Measurements from ENCODE around the gene ARHGAP11A. TPM values are rescaled to one million over a fixed set of nuclear protein-coding genes. Genes with fewer than 3 reads are reported as not detected.

The ARHGAP11A gene
- total and polyA plus RNA-seq, 10 of the 15 experiments (the other 5 are each of a cell fraction or from before 2014, with no cell fraction given) = 12.4 to 53.6 (median 36.5) TPM

- H2AFZ ChIP-seq (ENCODE audit: control insufficient read depth, low read depth, low read length) = no peak overlapping the region
- WGBS (ENCODE audit: insufficient coverage, insufficient replicate concordance, low lambda C conversion rate, missing lambda C conversion rate) = 95% methylated on average over 29 of the region's 29 CpGs
- H3K4me3 ChIP-seq = no peak overlapping the region
- no peak overlapping the region for H3K4me2 ChIP-seq (ENCODE audit: control insufficient read depth, insufficient read depth)
- ATAC-seq (no peak), FAIRE-seq (no peak), DNase-seq (ENCODE audit: low read depth, low spot score) (no peak)
- no peaks in the 10 kb centered on the region for H3K9me3 ChIP-seq (replicated peaks; ENCODE audit: control insufficient read depth, insufficient read depth, low read length)
- ChIA-PET SMC1A (ENCODE audit: uncharacterized antibody, unreplicated experiment) (no interaction called here), RAD21 (ENCODE audit: unreplicated experiment) (no interaction called here), CTCF (interaction anchor here (0.9 to 1.2 kb wide), 3 partner anchors 10 to 323 kb away, joined by 3 to 5 read pairs (median 3); no protein-coding TSS in a partner anchor), POLR2A (no interaction called here)
- intact Hi-C loops (cut with micrococcal nuclease; ENCODE audit: unreplicated experiment) (no loop called here), in situ Hi-C loops (cut with MboI) (no loop called here)
- H3K9ac ChIP-seq (ENCODE audit: control insufficient read depth, insufficient read depth, low read length) = no peak overlapping the region
- H4K20me1 ChIP-seq (ENCODE audit: control insufficient read depth, insufficient read depth) = no peaks in the 10 kb centered on the region
- no TSS peak for BruUV-seq (replicated peaks)
- no peaks in the 10 kb centered on the region for H3K36me3 ChIP-seq (ENCODE audit: control insufficient read depth in 2 of 2, insufficient read depth in 2 of 2, low read length in 1 of 2)
- no peaks in the 10 kb centered on the region for H3K27me3 ChIP-seq (replicated peaks in 1 of 2; ENCODE audit: control insufficient read depth in 2 of 2, insufficient read depth in 2 of 2, low read length in 1 of 2)
- H3K27ac ChIP-seq (ENCODE audit: control insufficient read depth, insufficient read depth) = no peak overlapping the region
- no peaks in the 10 kb centered on the region for H3K4me1 ChIP-seq (ENCODE audit: control insufficient read depth, insufficient read depth, low read length)
- no peaks in the 10 kb centered on the region for H3K79me2 ChIP-seq (ENCODE audit: control insufficient read depth, insufficient read depth, low read length)
- TF ChIP-seq MLLT1 (IDR thresholded peaks at IDR 0.05) = no peak
- TF ChIP-seq CBX5 (IDR thresholded peaks at IDR 0.05; ENCODE audit: low read depth) = no peak
- no peak for TF ChIP-seq IRF4 (IDR thresholded peaks at IDR 0.05; ENCODE audit: low read depth, low read length)
- no peak for TF ChIP-seq MYB (IDR thresholded peaks at IDR 0.05; ENCODE audit: borderline replicate concordance, low read depth, low read length)
- TF ChIP-seq IKZF1 (conservative IDR thresholded peaks at IDR 0.05) = no peak
- TF ChIP-seq BRCA1 (IDR thresholded peaks at IDR 0.05; ENCODE audit: low read depth, low read length) = no peak
- TF ChIP-seq SIX5 (IDR thresholded peaks at IDR 0.05; ENCODE audit: low read depth, low read length, severe bottlenecking) = no peak
- TF ChIP-seq ATF3 (IDR thresholded peaks at IDR 0.05; ENCODE audit: borderline replicate concordance, extremely low read depth, low read depth, low read length) = no peak
- TF ChIP-seq NR2F1 (conservative IDR thresholded peaks at IDR 0.05) = no peak
- no peak for TF ChIP-seq RAD51 (IDR thresholded peaks at IDR 0.05)
- TF ChIP-seq ZNF217 (IDR thresholded peaks at IDR 0.05) = no peak
- TF ChIP-seq ZBTB4 (CRISPR knock-in tag; IDR thresholded peaks at IDR 0.05) = no peak
- no peak for TF ChIP-seq CBX3 (IDR thresholded peaks at IDR 0.05; ENCODE audit: borderline replicate concordance, low read depth)
- TF ChIP-seq RCOR1 (conservative IDR thresholded peaks at IDR 0.05; ENCODE audit: low read depth, low read length) = no peak
- TF ChIP-seq E2F8 (IDR thresholded peaks at IDR 0.05; ENCODE audit: low read depth, partially characterized antibody) = no peak
- TF ChIP-seq FOXM1 (IDR thresholded peaks at IDR 0.05; ENCODE audit: low read depth, low read length) = no peak
Observed at GRCh38 chr15:32671339-32672325, 56.3 kb downstream of the ARHGAP11A start.
